Stromal cell of bone marrow (primary cell): ENCODE results near the gene LNPEP.

ENCODE experiments used
- DNase-seq: peaks from one replicate; pipeline ENCODE4 v3.0.0-alpha.2; 2012; ENCODE audit warnings: low read depth

LNPEP gene

GRCh38 chr5:96961053-96961452 is 25.2 kb downstream of the LNPEP start:
- DNase-seq: no peak

- no peak for DNase-seq
These were observed 26.7 kb downstream of the LNPEP start for GRCh38 chr5:96962540-96962991.

- DNase-seq: peak; percentile 96
These were observed 27.4 kb downstream of the LNPEP start for GRCh38 chr5:96963267-96963666.

GRCh38 chr5:96966801-96967200 is 30.9 kb downstream of the LNPEP start:
- DNase-seq: no peak

- no peak for DNase-seq
These were observed 31.5 kb downstream of the LNPEP start for GRCh38 chr5:96967400-96967799.

GRCh38 chr5:96968074-96968473 is 32.2 kb downstream of the LNPEP start:
- DNase-seq: no peak

- DNase-seq: no peak
These were observed 32.7 kb downstream of the LNPEP start for GRCh38 chr5:96968614-96969013.

GRCh38 chr5:96969366-96969765 is 33.5 kb downstream of the LNPEP start:
- DNase-seq: no peak

GRCh38 chr5:96972599-96973334 is 36.9 kb downstream of the LNPEP start:
- no peak for DNase-seq

- no peak for DNase-seq
These were observed 37.9 kb downstream of the LNPEP start for GRCh38 chr5:96973532-96974401.

- DNase-seq: no peak
These were observed 39.8 kb downstream of the LNPEP start for GRCh38 chr5:96975656-96976055.

- DNase-seq: no peak
These were observed 41.3 kb downstream of the LNPEP start for GRCh38 chr5:96977228-96977627.

- DNase-seq: no peak
These were observed 43.1 kb downstream of the LNPEP start for GRCh38 chr5:96978812-96979449.

- DNase-seq: no peak
These were observed 48.8 kb downstream of the LNPEP start for GRCh38 chr5:96984506-96985192.

- no peak for DNase-seq
These were observed 50.6 kb downstream of the LNPEP start for GRCh38 chr5:96986450-96986849.

- no peak for DNase-seq
These were observed 54.2 kb downstream of the LNPEP start for GRCh38 chr5:96990102-96990501.

GRCh38 chr5:96991708-96992107 is 55.8 kb downstream of the LNPEP start:
- no peak for DNase-seq

GRCh38 chr5:96993760-96994159 is 57.9 kb downstream of the LNPEP start:
- no peak for DNase-seq

GRCh38 chr5:96994493-96994892 is 58.6 kb downstream of the LNPEP start:
- no peak for DNase-seq

GRCh38 chr5:96995419-96995818 is 59.5 kb downstream of the LNPEP start:
- DNase-seq: no peak

GRCh38 chr5:96997265-96997859 is 61.5 kb downstream of the LNPEP start:
- peak; percentile 33 for DNase-seq

- DNase-seq: no peak
These were observed 64.0 kb downstream of the LNPEP start for GRCh38 chr5:96999856-97000255.
